ENCODE measurements around the gene EMC9.

- TF ChIP-seq REST (IDR thresholded peaks at IDR 0.05; ENCODE audit: insufficient read depth in 1 of 2, low read depth in 2 of 2, low read length in 2 of 2) (no peak), FOXP2 (optimal IDR thresholded peaks at IDR 0.05; ENCODE audit: borderline replicate concordance, extremely low read depth, extremely low read length, insufficient read depth) (no peak), TAF1 (IDR thresholded peaks at IDR 0.05; ENCODE audit: borderline replicate concordance, insufficient read depth, low read length) (no peak), SIN3A (IDR thresholded peaks at IDR 0.05; ENCODE audit: borderline replicate concordance, insufficient read depth, low read length) (no peak)
These were observed 20.7 kb upstream of the EMC9 start for GRCh38 chr14:24162093-24162492.

All from PFSK-1 (cell line).